Neural cell (in vitro differentiated cells): ENCODE data around the gene EPB41. TPM values are rescaled to one million over a fixed set of nuclear protein-coding genes. Genes with fewer than 3 reads are reported as not detected.
"Not testable (repeated sequence)": the region's sequence is repeated elsewhere in the genome, so short reads cannot be mapped to it uniquely, and the experiment has no call there.

ENCODE experiments used
- H2AFZ ChIP-seq: fragments of 200-600, 300-800 bp; sonication (generic), shearing (Covaris generic); 2 replicates; pipeline ENCODE4 v1.6.0; 2014; ENCODE audit warnings: low read depth, mild to moderate bottlenecking, antibody characterized with exemption, low read length, moderate library complexity
- H3F3A ChIP-seq: fragments of 200-600 bp; shearing (Covaris generic); 2 replicates; pipeline ENCODE4 v1.6.1; 2016; ENCODE audit warnings: mild to moderate bottlenecking, moderate library complexity, mixed read lengths, antibody characterized with exemption, low read length; ENCODE audit not compliant: insufficient read depth, poor library complexity, severe bottlenecking
- H3K27ac ChIP-seq: fragments of 200-600, 300-800 bp; sonication (generic), shearing (Covaris generic); 2 replicates; pipeline ENCODE4 v1.5.1; 2014; ENCODE audit warnings: mild to moderate bottlenecking, low read length, moderate library complexity
- H3K27me3 ChIP-seq: fragments of 300-800, 200-600 bp; sonication (generic), shearing (Covaris generic); 2 replicates; pipeline ENCODE4 v1.6.0; 2014; ENCODE audit warnings: mild to moderate bottlenecking, low read depth, low read length, moderate library complexity; ENCODE audit not compliant: insufficient read depth
- H3K36me3 ChIP-seq: fragments of 300-800, 200-600 bp; sonication (generic), shearing (Covaris generic); 2 replicates; pipeline ENCODE4 v1.5.1; 2014; ENCODE audit warnings: mild to moderate bottlenecking, antibody characterized with exemption, low read length, moderate library complexity; ENCODE audit not compliant: insufficient read depth
- H3K4me2 ChIP-seq: fragments of 300-800, 200-600 bp; sonication (generic), shearing (Covaris generic); 2 replicates; pipeline ENCODE4 v1.6.0; 2014; ENCODE audit warnings: mild to moderate bottlenecking, low read length
- H3K4me3 ChIP-seq: fragments of 300-800, 200-600 bp; sonication (generic), shearing (Covaris generic); 2 replicates; pipeline ENCODE4 v1.5.1; 2014; ENCODE audit warnings: mild to moderate bottlenecking, low read length, moderate library complexity
- H3K79me2 ChIP-seq: fragments of 200-600 bp; shearing (Covaris generic); replicated peaks from 2 replicates; pipeline ENCODE4 v1.6.0; 2014; ENCODE audit warnings: mild to moderate bottlenecking, low read length, moderate library complexity; ENCODE audit not compliant: insufficient read depth
- H3K9ac ChIP-seq: fragments of 300-800, 200-600 bp; sonication (generic), shearing (Covaris generic); 2 replicates; pipeline ENCODE4 v1.6.1; 2016; ENCODE audit warnings: mild to moderate bottlenecking, low read length, mixed read lengths
- H3K9me2 ChIP-seq: fragments of 200-600 bp; shearing (Covaris generic); 2 replicates; pipeline ENCODE4 v1.6.1; 2016; ENCODE audit warnings: mild to moderate bottlenecking, low read length, mixed read lengths; ENCODE audit not compliant: insufficient read depth
- H3K9me3 ChIP-seq: fragments of 200-600, 300-800 bp; sonication (generic), shearing (Covaris generic); 2 replicates; pipeline ENCODE4 v1.6.1; 2016; ENCODE audit warnings: mild to moderate bottlenecking, mixed run types, low read length, moderate library complexity, mixed read lengths
- H4K20me1 ChIP-seq: fragments of 200-600 bp; shearing (Covaris generic); 2 replicates; pipeline ENCODE4 v1.6.1; 2016; ENCODE audit warnings: mild to moderate bottlenecking, mixed run types; ENCODE audit not compliant: insufficient read depth
- EP300 ChIP-seq: fragments of 450-650 bp; conservative IDR thresholded peaks from 2 replicates; pipeline ENCODE4 v1.6.1; 2014; ENCODE audit warnings: antibody characterized with exemption, mild to moderate bottlenecking, moderate library complexity; ENCODE audit not compliant: poor library complexity, severe bottlenecking
- EZH2 ChIP-seq: fragments of 200-600, 300-800 bp; shearing (Covaris generic), sonication (generic); IDR thresholded peaks from 2 replicates; pipeline ENCODE4 v1.6.1; 2014; ENCODE audit warnings: antibody characterized with exemption, low read length, borderline replicate concordance, mild to moderate bottlenecking; ENCODE audit not compliant: insufficient read depth, poor library complexity, severe bottlenecking
- MXI1 ChIP-seq: fragments of 450-650 bp; conservative IDR thresholded peaks from 2 replicates; pipeline ENCODE4 v1.6.1; 2014; ENCODE audit warnings: antibody characterized with exemption, mild to moderate bottlenecking; ENCODE audit not compliant: poor library complexity, severe bottlenecking
- POLR2AphosphoS5 ChIP-seq: IDR thresholded peaks from 2 replicates; pipeline ENCODE4 v1.6.1; 2012
- RAD21 ChIP-seq: fragments of 450-650 bp; conservative IDR thresholded peaks from 2 replicates; pipeline ENCODE4 v1.6.1; 2014; ENCODE audit warnings: antibody characterized with exemption, mild to moderate bottlenecking, moderate library complexity
- SMC3 ChIP-seq: fragments of 450-650 bp; conservative IDR thresholded peaks from 2 replicates; pipeline ENCODE4 v1.6.1; 2014; ENCODE audit warnings: antibody characterized with exemption, mild to moderate bottlenecking, moderate library complexity; ENCODE audit not compliant: poor library complexity
- TAF1 ChIP-seq: IDR thresholded peaks from 2 replicates; pipeline ENCODE4 v1.6.1; 2012; ENCODE audit warnings: low read depth
- polyA plus RNA-seq: library from polyadenylated mRNA; depleted of rRNA; stranded (reverse); fragments of >200 nt; gene quantifications from 2 replicates; pipeline ENCODE4 v1.2.3, GENCODE V29; 2014
- TF ChIP-seq, protein P1 (sequence below): IDR thresholded peaks from 2 replicates; pipeline ENCODE4 v1.6.1; 2012; ENCODE audit warnings: borderline replicate concordance
- TF ChIP-seq, protein P2 (sequence below): fragments of 450-650 bp; IDR thresholded peaks from 2 replicates; pipeline ENCODE4 v1.5.1; 2014; ENCODE audit warnings: antibody characterized with exemption, mild to moderate bottlenecking, moderate library complexity; ENCODE audit not compliant: poor library complexity, severe bottlenecking

EPB41 gene
- polyA plus RNA-seq, 1 donor from 2014 or later: 62.0 TPM

GRCh38 chr1:29105822-29106221 is 191.5 kb downstream of the EPB41 start:
- H4K20me1 ChIP-seq: no peaks in the 10 kb centered on the region
- no peaks in the 10 kb centered on the region for H3K9me2 ChIP-seq
- no peak overlapping the region for H2AFZ ChIP-seq
- no peaks in the 10 kb centered on the region for H3F3A ChIP-seq
- H3K36me3 ChIP-seq: no peaks in the 10 kb centered on the region
- no peaks in the 10 kb centered on the region for H3K27me3 ChIP-seq
- H3K4me3 ChIP-seq: no peak overlapping the region
- no peak overlapping the region for H3K27ac ChIP-seq
- no peaks in the 10 kb centered on the region for H3K79me2 ChIP-seq
- no peak overlapping the region for H3K9ac ChIP-seq
- no peak overlapping the region for H3K4me2 ChIP-seq
- TF ChIP-seq SMC3 (no peak), TAF1 (no peak), EZH2 (no peak), MXI1 (no peak), EP300 (no peak), RAD21 (no peak), POLR2AphosphoS5 (no peak)
- TF ChIP-seq, protein P1, sequence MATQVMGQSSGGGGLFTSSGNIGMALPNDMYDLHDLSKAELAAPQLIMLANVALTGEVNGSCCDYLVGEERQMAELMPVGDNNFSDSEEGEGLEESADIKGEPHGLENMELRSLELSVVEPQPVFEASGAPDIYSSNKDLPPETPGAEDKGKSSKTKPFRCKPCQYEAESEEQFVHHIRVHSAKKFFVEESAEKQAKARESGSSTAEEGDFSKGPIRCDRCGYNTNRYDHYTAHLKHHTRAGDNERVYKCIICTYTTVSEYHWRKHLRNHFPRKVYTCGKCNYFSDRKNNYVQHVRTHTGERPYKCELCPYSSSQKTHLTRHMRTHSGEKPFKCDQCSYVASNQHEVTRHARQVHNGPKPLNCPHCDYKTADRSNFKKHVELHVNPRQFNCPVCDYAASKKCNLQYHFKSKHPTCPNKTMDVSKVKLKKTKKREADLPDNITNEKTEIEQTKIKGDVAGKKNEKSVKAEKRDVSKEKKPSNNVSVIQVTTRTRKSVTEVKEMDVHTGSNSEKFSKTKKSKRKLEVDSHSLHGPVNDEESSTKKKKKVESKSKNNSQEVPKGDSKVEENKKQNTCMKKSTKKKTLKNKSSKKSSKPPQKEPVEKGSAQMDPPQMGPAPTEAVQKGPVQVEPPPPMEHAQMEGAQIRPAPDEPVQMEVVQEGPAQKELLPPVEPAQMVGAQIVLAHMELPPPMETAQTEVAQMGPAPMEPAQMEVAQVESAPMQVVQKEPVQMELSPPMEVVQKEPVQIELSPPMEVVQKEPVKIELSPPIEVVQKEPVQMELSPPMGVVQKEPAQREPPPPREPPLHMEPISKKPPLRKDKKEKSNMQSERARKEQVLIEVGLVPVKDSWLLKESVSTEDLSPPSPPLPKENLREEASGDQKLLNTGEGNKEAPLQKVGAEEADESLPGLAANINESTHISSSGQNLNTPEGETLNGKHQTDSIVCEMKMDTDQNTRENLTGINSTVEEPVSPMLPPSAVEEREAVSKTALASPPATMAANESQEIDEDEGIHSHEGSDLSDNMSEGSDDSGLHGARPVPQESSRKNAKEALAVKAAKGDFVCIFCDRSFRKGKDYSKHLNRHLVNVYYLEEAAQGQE: no peak
- TF ChIP-seq, protein P2, sequence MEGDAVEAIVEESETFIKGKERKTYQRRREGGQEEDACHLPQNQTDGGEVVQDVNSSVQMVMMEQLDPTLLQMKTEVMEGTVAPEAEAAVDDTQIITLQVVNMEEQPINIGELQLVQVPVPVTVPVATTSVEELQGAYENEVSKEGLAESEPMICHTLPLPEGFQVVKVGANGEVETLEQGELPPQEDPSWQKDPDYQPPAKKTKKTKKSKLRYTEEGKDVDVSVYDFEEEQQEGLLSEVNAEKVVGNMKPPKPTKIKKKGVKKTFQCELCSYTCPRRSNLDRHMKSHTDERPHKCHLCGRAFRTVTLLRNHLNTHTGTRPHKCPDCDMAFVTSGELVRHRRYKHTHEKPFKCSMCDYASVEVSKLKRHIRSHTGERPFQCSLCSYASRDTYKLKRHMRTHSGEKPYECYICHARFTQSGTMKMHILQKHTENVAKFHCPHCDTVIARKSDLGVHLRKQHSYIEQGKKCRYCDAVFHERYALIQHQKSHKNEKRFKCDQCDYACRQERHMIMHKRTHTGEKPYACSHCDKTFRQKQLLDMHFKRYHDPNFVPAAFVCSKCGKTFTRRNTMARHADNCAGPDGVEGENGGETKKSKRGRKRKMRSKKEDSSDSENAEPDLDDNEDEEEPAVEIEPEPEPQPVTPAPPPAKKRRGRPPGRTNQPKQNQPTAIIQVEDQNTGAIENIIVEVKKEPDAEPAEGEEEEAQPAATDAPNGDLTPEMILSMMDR: no peak
- no peaks in the 10 kb centered on the region for H3K9me3 ChIP-seq

- H3F3A ChIP-seq, H3K79me2 ChIP-seq, H3K9me2 ChIP-seq, H4K20me1 ChIP-seq, H3K4me3 ChIP-seq, H2AFZ ChIP-seq, H3K4me2 ChIP-seq, H3K27ac ChIP-seq, H3K9ac ChIP-seq, H3K36me3 ChIP-seq, H3K9me3 ChIP-seq, H3K27me3 ChIP-seq: not testable (repeated sequence)
Observed at GRCh38 chr1:29108041-29108440, 193.7 kb downstream of the EPB41 start.

- peaks cover 4% of the 10 kb centered on the region for H3K36me3 ChIP-seq
- no peak overlapping the region for H2AFZ ChIP-seq
- no peaks in the 10 kb centered on the region for H4K20me1 ChIP-seq
- no peak overlapping the region for H3K4me3 ChIP-seq
- no peak for TF ChIP-seq RAD21
- TF ChIP-seq SMC3: no peak
- no peak for TF ChIP-seq POLR2AphosphoS5
- TF ChIP-seq, protein P1: no peak
- TF ChIP-seq EP300: no peak
- TF ChIP-seq TAF1: no peak
- TF ChIP-seq, protein P2: no peak
- TF ChIP-seq MXI1: no peak
- no peak for TF ChIP-seq EZH2
- H3K79me2 ChIP-seq: no peaks in the 10 kb centered on the region
- H3K27ac ChIP-seq: no peak overlapping the region
- H3K9me3 ChIP-seq: no peaks in the 10 kb centered on the region
- no peaks in the 10 kb centered on the region for H3K27me3 ChIP-seq
- no peaks in the 10 kb centered on the region for H3K9me2 ChIP-seq
- no peak overlapping the region for H3K9ac ChIP-seq
- no peaks in the 10 kb centered on the region for H3F3A ChIP-seq
- no peak overlapping the region for H3K4me2 ChIP-seq
Observed at GRCh38 chr1:29112705-29113412, 198.5 kb downstream of the EPB41 start.
